Osteoblast (primary cell): Measurements from ENCODE around the gene FUBP1. TPM values are rescaled to one million over a fixed set of nuclear protein-coding genes. Genes with fewer than 3 reads are reported as not detected.

Source experiments
- DNase-seq: peaks from one replicate; pipeline ENCODE4 v3.0.0; 2011; ENCODE audit warnings: low spot score, mixed read lengths; ENCODE audit not compliant: insufficient read length; ENCODE audit errors: missing footprints
- H2AFZ ChIP-seq: 2 replicates; pipeline ENCODE4 v1.6.0; 2011; ENCODE audit warnings: mild to moderate bottlenecking, low read length
- H3K27ac ChIP-seq: 2 replicates; pipeline ENCODE4 v1.5.1; 2011; ENCODE audit warnings: mild to moderate bottlenecking, low read depth, low read length, moderate library complexity
- H3K27me3 ChIP-seq: 2 replicates; pipeline ENCODE4 v1.6.0; 2012; ENCODE audit warnings: mild to moderate bottlenecking, control low read depth, inconsistent platforms, low read length, moderate library complexity; ENCODE audit not compliant: insufficient read depth
- H3K36me3 ChIP-seq: 2 replicates; pipeline ENCODE4 v1.5.1; 2011; ENCODE audit warnings: mild to moderate bottlenecking, low read length, control low read depth, moderate library complexity; ENCODE audit not compliant: insufficient read depth
- H3K4me1 ChIP-seq: 2 replicates; pipeline ENCODE4 v1.5.1; 2011; ENCODE audit warnings: mild to moderate bottlenecking, low read length, control low read depth, moderate library complexity; ENCODE audit not compliant: insufficient read depth
- H3K4me2 ChIP-seq: 2 replicates; pipeline ENCODE4 v1.6.0; 2011; ENCODE audit warnings: mild to moderate bottlenecking, low read length; ENCODE audit not compliant: insufficient read depth
- H3K4me3 ChIP-seq: fragments of 200-600 bp; sonication (generic); 3 replicates; pipeline ENCODE4 v1.5.1; 2012; ENCODE audit warnings: mild to moderate bottlenecking, low read length, inconsistent platforms; ENCODE audit not compliant: insufficient read depth
- H3K79me2 ChIP-seq: 2 replicates; pipeline ENCODE4 v1.6.0; 2012; ENCODE audit warnings: mild to moderate bottlenecking, low read length, control low read depth, inconsistent platforms; ENCODE audit not compliant: insufficient read depth
- H3K9me3 ChIP-seq: 2 replicates; pipeline ENCODE4 v1.5.1; 2011; ENCODE audit warnings: low read depth, low read length, control low read depth
- H4K20me1 ChIP-seq: 2 replicates; pipeline ENCODE4 v1.6.0; 2012; ENCODE audit warnings: mild to moderate bottlenecking, low read length, control low read depth; ENCODE audit not compliant: insufficient read depth
- CTCF ChIP-seq: IDR thresholded peaks from 2 replicates; pipeline ENCODE4 v1.5.1; 2011; ENCODE audit warnings: mild to moderate bottlenecking, low read depth, low read length, moderate library complexity; ENCODE audit errors: extremely low read depth
- total RNA-seq: library from RNA; depleted of rRNA; stranded (reverse); fragments of >200 nt; gene quantifications from 2 replicates; pipeline ENCODE4 v1.2.3, GENCODE V29; 2012

FUBP1 gene
- total RNA-seq, 1 donor = 91.6 TPM

DNA sequence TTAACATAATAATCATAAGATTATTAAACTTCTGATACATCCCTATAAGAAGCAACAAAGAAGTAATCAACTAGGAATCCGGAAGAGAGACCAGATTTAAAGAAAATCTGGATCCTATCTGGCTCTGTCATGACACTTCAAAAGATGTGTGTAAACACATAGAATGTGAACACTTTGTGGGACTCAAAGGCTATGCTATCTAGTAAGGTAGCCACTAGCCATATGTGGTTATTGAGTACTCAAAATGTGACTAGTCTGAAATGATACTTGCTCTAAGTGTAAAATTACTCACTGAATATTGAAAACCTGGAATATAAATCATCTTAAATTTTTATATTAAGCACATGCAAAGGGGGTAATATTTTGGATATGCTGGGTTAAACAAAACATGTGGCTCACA lies 8.7 kb downstream of the FUBP1 start:
- Histone ChIP-seq H3K79me2 (peaks cover 90% of the 10 kb centered on the region), H3K9me3 (no peaks in the 10 kb centered on the region), H2AFZ (no peak overlapping the region), H3K27me3 (no peaks in the 10 kb centered on the region), H3K36me3 (peaks cover 65% of the 10 kb centered on the region), H3K4me1 (peaks cover 6% of the 10 kb centered on the region), H3K4me3 (no peak overlapping the region), H3K27ac (no peak overlapping the region), H3K4me2 (peak overlapping the region; percentile 13), H4K20me1 (peaks cover 50% of the 10 kb centered on the region)
- TF ChIP-seq CTCF = no peak
- no peak for DNase-seq

DNA sequence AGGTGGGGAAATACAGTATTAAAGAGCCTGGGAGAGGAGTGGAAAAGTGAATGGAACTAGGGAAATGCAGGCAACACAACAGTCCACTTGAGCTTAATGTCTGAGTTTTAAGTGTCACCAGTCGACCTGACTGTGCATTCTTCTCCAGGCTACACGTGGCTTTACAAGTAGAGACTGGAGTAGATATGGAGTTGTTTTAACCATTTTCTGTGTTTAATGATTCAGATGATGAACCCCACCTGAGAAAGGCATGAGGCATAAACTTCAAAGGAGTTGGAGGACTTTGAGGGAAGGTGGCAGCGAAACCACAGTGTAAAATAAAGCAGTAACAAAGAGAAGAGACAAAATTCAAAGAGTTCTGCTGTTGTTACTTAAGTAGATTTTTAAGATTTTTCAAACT lies 12.6 kb downstream of the FUBP1 start:
- no peak overlapping the region for H3K4me2 ChIP-seq
- TF ChIP-seq CTCF = no peak
- H3K27me3 ChIP-seq = no peaks in the 10 kb centered on the region
- H2AFZ ChIP-seq = no peak overlapping the region
- H3K4me1 ChIP-seq = peaks cover 8% of the 10 kb centered on the region
- no peak for DNase-seq
- H3K27ac ChIP-seq = peak overlapping the region; percentile 31
- H3K9me3 ChIP-seq = no peaks in the 10 kb centered on the region
- H3K4me3 ChIP-seq = no peak overlapping the region
- peaks cover 80% of the 10 kb centered on the region for H3K79me2 ChIP-seq
- peaks cover 22% of the 10 kb centered on the region for H4K20me1 ChIP-seq
- H3K36me3 ChIP-seq = peaks cover 93% of the 10 kb centered on the region

DNA sequence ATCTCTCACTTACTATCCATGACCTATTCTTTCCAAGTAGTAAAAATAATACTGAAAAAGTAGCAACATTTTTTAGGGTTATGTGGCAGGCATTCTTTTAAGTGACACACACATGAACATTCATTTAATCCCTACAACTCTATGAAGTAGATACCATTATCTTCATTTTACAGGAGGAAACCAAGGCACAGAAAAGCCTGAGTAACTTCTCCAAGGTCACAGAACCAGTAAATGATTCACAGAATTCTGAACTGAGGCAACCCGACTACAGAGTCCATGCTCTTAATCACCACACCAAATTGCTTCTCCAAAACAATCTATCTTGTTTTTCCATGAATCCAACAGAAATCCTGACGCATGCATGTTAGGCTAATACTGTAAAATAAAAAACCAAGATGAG lies 17.5 kb downstream of the FUBP1 start:
- Histone ChIP-seq H2AFZ (no peak overlapping the region), H4K20me1 (peaks cover 15% of the 10 kb centered on the region), H3K27me3 (no peaks in the 10 kb centered on the region), H3K27ac (peak overlapping the region; percentile 56), H3K4me1 (peaks cover 8% of the 10 kb centered on the region), H3K4me2 (no peak overlapping the region), H3K9me3 (no peaks in the 10 kb centered on the region), H3K79me2 (peaks cover 66% of the 10 kb centered on the region), H3K4me3 (no peak overlapping the region), H3K36me3 (peaks cover 96% of the 10 kb centered on the region)
- TF ChIP-seq CTCF = no peak
- peak; percentile 14 for DNase-seq

DNA sequence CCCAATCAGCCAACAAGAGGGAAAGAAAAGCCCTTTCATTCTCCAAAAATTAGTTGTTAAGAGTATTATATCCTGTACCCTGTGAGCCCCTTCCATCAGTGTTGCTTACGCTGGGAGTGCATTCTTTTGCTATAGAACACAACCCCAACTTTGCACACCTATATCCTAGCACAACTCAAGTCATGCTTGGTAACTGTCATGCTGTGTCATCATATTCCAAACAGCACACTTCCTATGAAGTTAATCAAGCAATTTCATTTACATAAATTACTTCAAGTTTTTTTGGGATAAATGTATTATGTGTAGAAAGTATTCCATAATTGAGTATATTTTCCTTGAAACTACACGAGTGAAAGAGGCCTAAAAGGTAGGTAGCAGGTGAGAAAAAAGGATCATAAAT lies 20.0 kb downstream of the FUBP1 start:
- Histone ChIP-seq H4K20me1 (peaks cover 16% of the 10 kb centered on the region), H3K27ac (peak overlapping the region; percentile 3), H3K4me1 (peaks cover 14% of the 10 kb centered on the region), H3K4me3 (no peak overlapping the region), H3K9me3 (no peaks in the 10 kb centered on the region), H2AFZ (no peak overlapping the region), H3K27me3 (no peaks in the 10 kb centered on the region), H3K79me2 (peaks cover 60% of the 10 kb centered on the region), H3K4me2 (no peak overlapping the region), H3K36me3 (peaks cover 97% of the 10 kb centered on the region)
- no peak for DNase-seq
- TF ChIP-seq CTCF = no peak
